Fibroblast of mammary gland (primary cell): Measurements from ENCODE around the gene DYSF.

Experiments
- DNase-seq: peaks from one replicate; pipeline ENCODE4 v3.0.0-alpha.2; 2010; ENCODE audit warnings: low read depth
- H3K4me3 ChIP-seq: 2 replicates; pipeline ENCODE4 v1.5.1; 2011; ENCODE audit warnings: low read depth, mild to moderate bottlenecking, low read length, moderate library complexity; ENCODE audit not compliant: control insufficient read depth
- TF ChIP-seq, protein P1 (sequence below): conservative IDR thresholded peaks from 2 replicates; pipeline ENCODE4 v1.5.1; 2011; ENCODE audit warnings: low read depth, low read length, inconsistent platforms; ENCODE audit not compliant: control insufficient read depth, insufficient read depth

DYSF gene

DNA sequence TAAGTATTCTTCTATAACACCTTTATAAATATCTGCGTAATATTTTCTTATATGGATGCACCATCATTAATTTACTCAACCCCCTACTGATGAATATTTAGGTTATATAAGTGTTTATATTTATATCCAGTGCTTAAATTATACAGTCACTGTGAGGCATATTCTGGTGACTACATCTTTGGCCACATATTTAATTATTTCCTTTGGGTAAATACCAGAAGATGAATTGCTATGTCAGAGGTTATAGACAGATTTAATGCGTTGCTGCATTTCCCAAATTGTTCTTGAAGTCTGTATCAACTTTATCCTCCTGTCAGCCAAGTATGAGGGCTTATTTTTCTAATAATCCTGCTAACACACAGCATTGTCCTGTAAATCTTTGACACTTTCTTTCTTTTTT is 18.7 kb downstream of the DYSF start:
- TF ChIP-seq, protein P1, sequence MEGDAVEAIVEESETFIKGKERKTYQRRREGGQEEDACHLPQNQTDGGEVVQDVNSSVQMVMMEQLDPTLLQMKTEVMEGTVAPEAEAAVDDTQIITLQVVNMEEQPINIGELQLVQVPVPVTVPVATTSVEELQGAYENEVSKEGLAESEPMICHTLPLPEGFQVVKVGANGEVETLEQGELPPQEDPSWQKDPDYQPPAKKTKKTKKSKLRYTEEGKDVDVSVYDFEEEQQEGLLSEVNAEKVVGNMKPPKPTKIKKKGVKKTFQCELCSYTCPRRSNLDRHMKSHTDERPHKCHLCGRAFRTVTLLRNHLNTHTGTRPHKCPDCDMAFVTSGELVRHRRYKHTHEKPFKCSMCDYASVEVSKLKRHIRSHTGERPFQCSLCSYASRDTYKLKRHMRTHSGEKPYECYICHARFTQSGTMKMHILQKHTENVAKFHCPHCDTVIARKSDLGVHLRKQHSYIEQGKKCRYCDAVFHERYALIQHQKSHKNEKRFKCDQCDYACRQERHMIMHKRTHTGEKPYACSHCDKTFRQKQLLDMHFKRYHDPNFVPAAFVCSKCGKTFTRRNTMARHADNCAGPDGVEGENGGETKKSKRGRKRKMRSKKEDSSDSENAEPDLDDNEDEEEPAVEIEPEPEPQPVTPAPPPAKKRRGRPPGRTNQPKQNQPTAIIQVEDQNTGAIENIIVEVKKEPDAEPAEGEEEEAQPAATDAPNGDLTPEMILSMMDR = no peak
- DNase-seq = no peak

GRCh38 chr2:71473346-71474031 is 20.1 kb downstream of the DYSF start:
- TF ChIP-seq, protein P1 = no peak
- no peak overlapping the region for H3K4me3 ChIP-seq
- DNase-seq = no peak

More for the DNA sequence above, 18.7 kb downstream of the DYSF start:
- H3K4me3 ChIP-seq = no peak overlapping the region

GRCh38 chr2:71474116-71474743 is 20.9 kb downstream of the DYSF start:
- no peak for DNase-seq
- TF ChIP-seq, protein P1 = no peak
- H3K4me3 ChIP-seq = no peak overlapping the region

DNA sequence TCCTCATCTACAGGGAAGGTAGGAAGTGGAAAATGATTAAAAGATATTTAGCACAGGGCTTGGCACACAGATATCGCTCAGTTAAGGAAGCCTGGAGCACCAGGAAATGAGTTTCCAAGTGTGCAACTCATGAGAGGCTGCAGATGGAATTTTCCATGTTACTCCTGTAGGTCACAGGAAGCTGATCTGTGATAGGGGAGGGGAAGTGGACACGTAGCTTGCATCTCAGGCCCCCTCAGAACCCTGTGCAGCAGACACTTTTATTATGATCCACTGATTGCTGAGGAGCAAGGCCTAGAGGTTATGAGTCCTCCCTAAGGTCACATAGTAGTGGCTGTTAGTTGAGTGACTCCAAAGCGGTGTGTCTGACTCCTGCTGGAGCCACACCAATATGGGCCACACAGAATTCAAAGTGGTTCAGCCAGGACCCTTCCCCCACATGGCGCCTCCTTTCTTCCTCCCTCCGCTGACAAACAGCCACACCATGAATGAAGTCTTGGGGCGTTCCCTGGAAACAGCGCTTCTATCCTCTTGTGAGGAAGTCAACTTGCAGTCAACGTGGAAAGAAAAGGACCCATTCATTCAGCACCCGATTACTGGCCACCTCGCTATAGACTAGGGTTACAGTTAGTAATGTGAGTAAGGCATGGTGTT is 21.5 kb downstream of the DYSF start:
- TF ChIP-seq, protein P1 = no peak
- H3K4me3 ChIP-seq = no peak overlapping the region
- no peak for DNase-seq

DNA sequence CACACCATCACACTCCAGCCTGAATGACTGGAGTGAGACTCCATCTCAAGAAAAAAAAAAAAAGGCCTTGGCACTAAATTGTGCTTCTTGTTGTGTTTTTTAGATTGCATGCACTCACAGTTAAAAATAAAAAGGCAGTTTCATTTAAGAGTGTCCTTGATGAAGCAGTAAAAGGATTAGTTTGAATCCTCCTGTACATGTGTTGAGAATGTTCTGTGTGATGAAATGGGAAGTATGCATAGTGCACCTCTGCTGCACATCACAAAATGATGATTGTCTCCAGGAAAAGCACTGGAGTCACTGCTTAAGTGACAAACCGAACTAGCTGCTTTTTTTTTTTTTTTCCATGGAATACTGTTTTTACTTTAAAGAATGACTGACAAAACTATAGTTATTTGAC is 23.1 kb downstream of the DYSF start:
- TF ChIP-seq, protein P1 = no peak

GRCh38 chr2:71477231-71477691 is 23.9 kb downstream of the DYSF start:
- peak; percentile 35 for DNase-seq
- H3K4me3 ChIP-seq = no peak overlapping the region
- TF ChIP-seq, protein P1 = no peak

More for the DNA sequence above, 23.1 kb downstream of the DYSF start:
- DNase-seq = no peak
- no peak overlapping the region for H3K4me3 ChIP-seq
